ENCODE measurements around the gene VAPA. TPM values are rescaled to one million over a fixed set of nuclear protein-coding genes. Genes with fewer than 3 reads are reported as not detected.

The VAPA gene
- total RNA-seq, 1 experiment from 2014 or later = 444 TPM

DNA sequence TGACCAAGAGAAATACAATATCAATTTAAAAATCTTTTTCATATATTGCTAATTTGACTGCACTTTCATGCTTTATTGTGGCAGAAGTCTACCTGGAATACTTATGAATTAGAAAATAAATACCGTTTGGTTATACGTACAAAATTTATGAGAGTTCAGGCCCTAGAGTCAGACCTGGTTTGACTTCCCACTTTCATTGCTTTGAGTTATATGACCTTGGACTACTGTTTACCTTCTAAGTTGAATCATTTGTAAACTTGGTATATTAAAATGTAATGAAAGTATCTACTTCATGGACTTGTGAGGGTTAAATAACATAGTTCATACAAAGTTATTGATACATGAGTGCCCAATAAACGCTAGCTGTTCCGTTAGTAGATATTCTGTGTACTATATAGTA lies 12.0 kb downstream of the VAPA start:
- H3K27ac ChIP-seq = no peak overlapping the region

GRCh38 chr18:9926223-9926894 lies 12.5 kb downstream of the VAPA start:
- Histone ChIP-seq H3K36me3 (peaks cover 9% of the 10 kb centered on the region; the same call in 1 of the 2 replicates), H3K9me3 (replicated peaks) (no peaks in the 10 kb centered on the region), H3K27ac (no peak overlapping the region), H3K4me1 (replicated peaks) (peaks cover 37% of the 10 kb centered on the region), H3K27me3 (replicated peaks) (no peaks in the 10 kb centered on the region), H3K4me3 (no peak overlapping the region)
- DNase-seq (ENCODE audit: low read depth in 1 of 2, low spot score in 2 of 2) = no peak

More for the DNA sequence above, 12.0 kb downstream of the VAPA start:
- no peaks in the 10 kb centered on the region for H3K27me3 ChIP-seq (replicated peaks)
- no peaks in the 10 kb centered on the region for H3K9me3 ChIP-seq (replicated peaks)
- H3K4me1 ChIP-seq (replicated peaks) = peaks cover 37% of the 10 kb centered on the region
- H3K4me3 ChIP-seq = no peak overlapping the region
- peaks cover 9% of the 10 kb centered on the region; the same call in 1 of the 2 replicates for H3K36me3 ChIP-seq
- DNase-seq (ENCODE audit: low read depth in 1 of 2, low spot score in 2 of 2) = no peak

GRCh38 chr18:9926977-9927376 lies 13.2 kb downstream of the VAPA start:
- no peak overlapping the region for H3K27ac ChIP-seq
- H3K27me3 ChIP-seq (replicated peaks) = no peaks in the 10 kb centered on the region
- no peak for DNase-seq (ENCODE audit: low read depth in 1 of 2, low spot score in 2 of 2)
- H3K4me3 ChIP-seq = no peak overlapping the region
- peaks cover 37% of the 10 kb centered on the region for H3K4me1 ChIP-seq (replicated peaks)
- peaks cover 10% of the 10 kb centered on the region; the same call in 1 of the 2 replicates for H3K36me3 ChIP-seq
- no peaks in the 10 kb centered on the region for H3K9me3 ChIP-seq (replicated peaks)

GRCh38 chr18:9927392-9928063 lies 13.7 kb downstream of the VAPA start:
- DNase-seq (ENCODE audit: low read depth in 1 of 2, low spot score in 2 of 2) = no peak
- Histone ChIP-seq H3K9me3 (replicated peaks) (no peaks in the 10 kb centered on the region), H3K4me1 (replicated peaks) (peaks cover 37% of the 10 kb centered on the region), H3K4me3 (no peak overlapping the region), H3K27ac (no peak overlapping the region), H3K27me3 (replicated peaks) (no peaks in the 10 kb centered on the region), H3K36me3 (peaks cover 10% of the 10 kb centered on the region)

GRCh38 chr18:9928646-9929259 lies 14.9 kb downstream of the VAPA start:
- Histone ChIP-seq H3K36me3 (peaks cover 23% of the 10 kb centered on the region), H3K27me3 (replicated peaks) (no peaks in the 10 kb centered on the region), H3K4me3 (no peak overlapping the region), H3K4me1 (replicated peaks) (peaks cover 37% of the 10 kb centered on the region), H3K9me3 (replicated peaks) (no peaks in the 10 kb centered on the region), H3K27ac (no peak overlapping the region)
- DNase-seq (ENCODE audit: low read depth in 1 of 2, low spot score in 2 of 2) = no peak

GRCh38 chr18:9930299-9930884 lies 16.6 kb downstream of the VAPA start:
- Histone ChIP-seq H3K36me3 (peaks cover 33% of the 10 kb centered on the region), H3K4me3 (no peak overlapping the region), H3K4me1 (replicated peaks) (peaks cover 23% of the 10 kb centered on the region), H3K9me3 (replicated peaks) (no peaks in the 10 kb centered on the region), H3K27me3 (replicated peaks) (no peaks in the 10 kb centered on the region), H3K27ac (no peak overlapping the region)
- DNase-seq (ENCODE audit: low read depth in 1 of 2, low spot score in 2 of 2) = no peak

DNA sequence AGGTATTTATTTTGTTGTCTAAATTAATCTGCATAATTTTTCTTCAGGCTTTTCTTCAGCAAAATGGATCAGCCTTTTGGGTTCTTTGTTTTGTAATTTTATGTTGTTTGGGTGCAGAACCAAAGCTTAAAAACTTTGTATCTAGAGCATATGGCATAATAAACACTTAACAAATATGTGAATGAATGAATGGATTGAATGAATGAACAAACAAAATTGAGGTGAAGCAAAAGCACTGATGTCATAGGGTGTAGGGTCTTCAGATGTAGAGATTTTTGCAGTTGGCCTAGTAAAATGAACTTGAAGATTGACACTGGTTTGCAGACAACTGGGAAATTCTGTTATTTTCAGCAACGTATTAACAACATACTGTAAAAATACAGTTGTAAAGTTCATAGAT lies 17.3 kb downstream of the VAPA start:
- H3K9me3 ChIP-seq (replicated peaks) = no peaks in the 10 kb centered on the region
- no peak overlapping the region for H3K4me3 ChIP-seq
- DNase-seq (ENCODE audit: low read depth in 1 of 2, low spot score in 2 of 2) = no peak
- peaks cover 41% of the 10 kb centered on the region for H3K36me3 ChIP-seq
- no peaks in the 10 kb centered on the region for H3K27me3 ChIP-seq (replicated peaks)
- peaks cover 15% of the 10 kb centered on the region for H3K4me1 ChIP-seq (replicated peaks)
- H3K27ac ChIP-seq = no peak overlapping the region

DNA sequence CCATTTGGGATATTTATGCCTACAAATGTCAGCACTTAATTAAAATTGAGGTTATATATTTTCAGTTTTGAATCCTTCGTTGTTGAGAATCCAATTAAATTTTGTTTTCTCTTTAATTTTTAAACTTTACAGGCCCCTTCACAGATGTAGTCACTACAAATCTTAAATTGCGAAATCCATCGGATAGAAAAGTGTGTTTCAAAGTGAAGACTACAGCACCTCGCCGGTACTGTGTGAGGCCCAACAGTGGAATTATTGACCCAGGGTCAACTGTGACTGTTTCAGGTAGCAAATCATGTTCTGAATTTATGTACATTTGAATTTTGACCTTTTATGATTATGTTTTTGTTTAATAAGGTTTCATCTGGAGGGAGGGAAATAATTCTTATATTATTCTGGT lies 17.9 kb downstream of the VAPA start:
- no peak overlapping the region for H3K27ac ChIP-seq
- peaks cover 10% of the 10 kb centered on the region; the same call in 1 of the 2 replicates for H3K4me1 ChIP-seq (replicated peaks)
- peaks cover 43% of the 10 kb centered on the region for H3K36me3 ChIP-seq
- DNase-seq (ENCODE audit: low read depth in 1 of 2, low spot score in 2 of 2) = no peak
- H3K9me3 ChIP-seq (replicated peaks) = no peaks in the 10 kb centered on the region
- H3K4me3 ChIP-seq = no peak overlapping the region
- H3K27me3 ChIP-seq (replicated peaks) = no peaks in the 10 kb centered on the region

DNA sequence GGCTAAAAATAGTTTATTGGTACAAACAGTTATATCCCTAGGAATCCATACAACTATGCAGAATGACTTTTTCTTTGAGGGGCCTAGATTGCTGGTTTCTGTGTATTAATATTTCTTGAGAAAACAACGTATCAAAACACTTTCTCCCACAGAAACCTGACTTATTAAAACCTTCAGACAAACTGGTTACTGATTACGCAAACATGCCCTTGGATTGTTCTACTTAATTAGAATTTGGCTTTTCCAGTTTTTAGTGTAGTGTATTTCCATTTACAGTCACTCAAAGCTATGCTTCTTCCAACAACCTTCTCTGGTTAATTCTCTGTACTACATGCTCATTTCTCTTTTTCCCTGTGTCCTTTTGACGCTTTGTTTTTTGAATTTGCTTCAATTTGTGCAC lies 20.0 kb downstream of the VAPA start:
- DNase-seq (ENCODE audit: low read depth in 1 of 2, low spot score in 2 of 2) = no peak
- no peak overlapping the region for H3K4me3 ChIP-seq
- no peaks in the 10 kb centered on the region for H3K27me3 ChIP-seq (replicated peaks)
- no peaks in the 10 kb centered on the region for H3K4me1 ChIP-seq (replicated peaks)
- H3K27ac ChIP-seq = no peak overlapping the region
- peaks cover 65% of the 10 kb centered on the region for H3K36me3 ChIP-seq
- H3K9me3 ChIP-seq (replicated peaks) = no peaks in the 10 kb centered on the region

DNA sequence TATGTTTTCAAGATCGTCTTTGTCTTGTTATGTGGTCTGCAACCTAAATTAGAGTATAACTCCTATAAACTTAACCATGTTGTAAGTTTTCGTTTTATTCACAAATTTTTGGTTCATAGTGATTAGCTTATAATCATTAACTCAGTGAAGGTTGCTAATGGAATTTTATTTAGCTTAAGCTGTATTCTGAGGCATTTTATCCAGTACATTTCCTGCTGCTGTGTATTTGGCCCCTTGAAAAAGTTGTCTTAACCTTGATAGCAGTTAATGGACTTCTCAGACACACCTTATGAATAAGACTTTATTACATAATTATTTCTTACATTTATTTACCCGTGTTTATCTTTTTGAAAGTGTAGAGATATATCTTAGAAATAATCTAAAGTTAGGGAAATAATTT lies 20.5 kb downstream of the VAPA start:
- no peaks in the 10 kb centered on the region for H3K4me1 ChIP-seq (replicated peaks)
- H3K27ac ChIP-seq = no peak overlapping the region
- no peak overlapping the region for H3K4me3 ChIP-seq
- H3K27me3 ChIP-seq (replicated peaks) = no peaks in the 10 kb centered on the region
- H3K36me3 ChIP-seq = peaks cover 69% of the 10 kb centered on the region
- H3K9me3 ChIP-seq (replicated peaks) = no peaks in the 10 kb centered on the region
- DNase-seq (ENCODE audit: low read depth in 1 of 2, low spot score in 2 of 2) = no peak

DNA sequence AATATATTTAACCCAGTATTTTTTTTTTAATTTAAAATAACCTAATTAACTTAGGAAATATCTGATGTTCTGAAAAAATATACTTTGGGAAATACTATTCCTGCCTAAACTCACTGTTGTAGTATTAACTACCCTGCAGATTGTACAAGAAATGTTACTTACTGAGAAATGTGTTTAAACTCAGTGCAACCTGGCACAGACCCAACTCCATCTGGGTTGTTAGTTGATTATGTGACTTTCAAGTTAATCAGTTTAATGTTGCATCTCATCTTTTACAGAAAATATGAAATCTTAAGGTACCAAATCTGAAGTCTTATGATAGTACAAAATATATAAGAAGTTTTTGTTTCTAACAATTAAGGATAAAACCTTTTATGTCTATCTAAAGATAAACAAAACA lies 27.3 kb downstream of the VAPA start:
- Histone ChIP-seq H3K9me3 (replicated peaks) (no peaks in the 10 kb centered on the region), H3K4me3 (no peak overlapping the region), H3K27ac (no peak overlapping the region), H3K36me3 (peaks cover 94% of the 10 kb centered on the region), H3K27me3 (replicated peaks) (no peaks in the 10 kb centered on the region), H3K4me1 (replicated peaks) (no peaks in the 10 kb centered on the region)
- no peak for DNase-seq (ENCODE audit: low read depth in 1 of 2, low spot score in 2 of 2)

- Histone ChIP-seq H3K27ac (no peak overlapping the region), H3K4me3 (no peak overlapping the region), H3K4me1 (replicated peaks) (no peaks in the 10 kb centered on the region), H3K36me3 (peaks cover 94% of the 10 kb centered on the region), H3K9me3 (replicated peaks) (no peaks in the 10 kb centered on the region), H3K27me3 (replicated peaks) (no peaks in the 10 kb centered on the region)
- no peak for DNase-seq (ENCODE audit: low read depth in 1 of 2, low spot score in 2 of 2)
Measured at GRCh38 chr18:9941660-9942059, 27.8 kb downstream of the VAPA start.

GRCh38 chr18:9943311-9943710 lies 29.5 kb downstream of the VAPA start:
- H3K27ac ChIP-seq = no peak overlapping the region
- H3K4me3 ChIP-seq = no peak overlapping the region
- H3K36me3 ChIP-seq = peaks cover 91% of the 10 kb centered on the region
- H3K4me1 ChIP-seq (replicated peaks) = no peaks in the 10 kb centered on the region
- DNase-seq (ENCODE audit: low read depth in 1 of 2, low spot score in 2 of 2) = no peak
- H3K27me3 ChIP-seq (replicated peaks) = no peaks in the 10 kb centered on the region
- H3K9me3 ChIP-seq (replicated peaks) = no peaks in the 10 kb centered on the region

DNA sequence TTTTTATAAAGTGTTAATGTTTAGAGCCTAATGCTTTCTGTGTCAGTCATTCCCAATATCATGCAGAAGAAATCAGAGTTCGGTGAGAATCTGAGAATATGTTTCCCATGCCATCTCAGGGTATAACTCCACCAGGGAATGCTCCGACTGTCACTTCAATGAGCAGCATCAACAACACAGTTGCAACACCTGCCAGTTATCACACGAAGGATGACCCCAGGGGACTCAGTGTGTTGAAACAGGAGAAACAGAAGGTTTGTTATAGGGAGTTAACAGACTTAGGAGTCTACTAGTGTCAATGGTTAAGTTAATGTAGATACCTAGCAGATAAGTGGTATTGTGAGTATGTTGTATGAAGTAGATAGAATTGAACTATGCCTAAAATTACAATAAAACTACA lies 31.0 kb downstream of the VAPA start:
- peaks cover 91% of the 10 kb centered on the region for H3K36me3 ChIP-seq
- no peak overlapping the region for H3K4me3 ChIP-seq
- no peaks in the 10 kb centered on the region for H3K9me3 ChIP-seq (replicated peaks)
- no peaks in the 10 kb centered on the region for H3K27me3 ChIP-seq (replicated peaks)
- no peak for DNase-seq (ENCODE audit: low read depth in 1 of 2, low spot score in 2 of 2)
- H3K4me1 ChIP-seq (replicated peaks) = no peaks in the 10 kb centered on the region
- no peak overlapping the region for H3K27ac ChIP-seq

Data from SJSA1 (cell line).